ENCODE data around the gene NECTIN4.

GRCh38 chr1:161096530-161096929, 7.2 kb upstream of the NECTIN4 start:
- TF ChIP-seq EZH2 (IDR thresholded peaks at IDR 0.05; ENCODE audit: low read depth, unreplicated experiment) (no peak), CTCF (conservative IDR thresholded peaks at IDR 0.05; ENCODE audit: low read depth in 2 of 2) (no peak), ETS1 (IDR thresholded peaks at IDR 0.05) (no peak), POLR2AphosphoS5 (IDR thresholded peaks at IDR 0.05; ENCODE audit: low read depth) (no peak), REST (IDR thresholded peaks at IDR 0.05; ENCODE audit: unreplicated experiment) (no peak)

All from GM23338 (cell line).